Adrenal gland (tissue), 5 donors: ENCODE measurements around the gene NEURL2.

ENCODE experiments used
- POLR2A ChIP-seq, 2 donors: fragments of 450-650 bp; IDR thresholded peaks; one replicate each; pipeline ENCODE4 v1.6.1; 2017; ENCODE audit warnings: antibody characterized with exemption in 2 of 2, mild to moderate bottlenecking in 2 of 2, moderate library complexity in 1 of 2
- TF ChIP-seq, protein P1 (sequence below), 6 experiments: fragments of 450-650 bp in 4 of 6; fragments of 200-600 bp in 2 of 6; sonication (generic) in 1 of 6; IDR thresholded peaks; 1 replicate in 5 of 6; 2 replicates in 1 of 6; pipeline versions ENCODE4 v1.5.1 to v1.8.0; 2016 to 2021; ENCODE audit warnings: antibody characterized with exemption in 6 of 6, mild to moderate bottlenecking in 2 of 6, moderate library complexity in 1 of 6
- donor health status: DM: no; HTN: no; CAD: no.

DNA sequence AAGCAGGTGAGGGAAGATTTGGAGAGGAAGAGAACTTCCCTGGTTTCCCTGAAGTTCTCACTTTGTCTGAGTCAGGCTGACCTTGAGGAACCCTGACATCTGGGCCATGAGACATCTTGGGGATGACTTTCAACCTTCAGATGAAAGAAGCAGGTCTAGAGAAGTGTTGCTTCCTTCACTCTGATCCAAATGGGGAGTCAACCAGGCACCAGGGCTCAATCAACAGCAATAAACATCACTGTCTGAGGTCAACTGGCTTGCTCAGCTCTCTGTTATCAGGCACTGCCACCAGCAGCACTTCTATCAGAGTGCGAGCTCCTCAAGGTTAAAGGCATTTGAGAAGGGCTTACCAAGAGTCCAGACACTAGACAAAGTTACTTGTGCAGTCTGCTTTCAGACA, 40.1 kb downstream of the NEURL2 start:
- TF ChIP-seq, protein P1, sequence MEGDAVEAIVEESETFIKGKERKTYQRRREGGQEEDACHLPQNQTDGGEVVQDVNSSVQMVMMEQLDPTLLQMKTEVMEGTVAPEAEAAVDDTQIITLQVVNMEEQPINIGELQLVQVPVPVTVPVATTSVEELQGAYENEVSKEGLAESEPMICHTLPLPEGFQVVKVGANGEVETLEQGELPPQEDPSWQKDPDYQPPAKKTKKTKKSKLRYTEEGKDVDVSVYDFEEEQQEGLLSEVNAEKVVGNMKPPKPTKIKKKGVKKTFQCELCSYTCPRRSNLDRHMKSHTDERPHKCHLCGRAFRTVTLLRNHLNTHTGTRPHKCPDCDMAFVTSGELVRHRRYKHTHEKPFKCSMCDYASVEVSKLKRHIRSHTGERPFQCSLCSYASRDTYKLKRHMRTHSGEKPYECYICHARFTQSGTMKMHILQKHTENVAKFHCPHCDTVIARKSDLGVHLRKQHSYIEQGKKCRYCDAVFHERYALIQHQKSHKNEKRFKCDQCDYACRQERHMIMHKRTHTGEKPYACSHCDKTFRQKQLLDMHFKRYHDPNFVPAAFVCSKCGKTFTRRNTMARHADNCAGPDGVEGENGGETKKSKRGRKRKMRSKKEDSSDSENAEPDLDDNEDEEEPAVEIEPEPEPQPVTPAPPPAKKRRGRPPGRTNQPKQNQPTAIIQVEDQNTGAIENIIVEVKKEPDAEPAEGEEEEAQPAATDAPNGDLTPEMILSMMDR (IDR thresholded peaks at IDR 0.05): no peak
- TF ChIP-seq POLR2A (IDR thresholded peaks at IDR 0.05): no peak
